ENCODE data around the gene COG1. TPM values are rescaled to one million over a fixed set of nuclear protein-coding genes. Genes with fewer than 3 reads are reported as not detected.
"Not testable (repeated sequence)": the region's sequence is repeated elsewhere in the genome, so short reads cannot be mapped to it uniquely, and the experiment has no call there.

The COG1 gene, protein sequence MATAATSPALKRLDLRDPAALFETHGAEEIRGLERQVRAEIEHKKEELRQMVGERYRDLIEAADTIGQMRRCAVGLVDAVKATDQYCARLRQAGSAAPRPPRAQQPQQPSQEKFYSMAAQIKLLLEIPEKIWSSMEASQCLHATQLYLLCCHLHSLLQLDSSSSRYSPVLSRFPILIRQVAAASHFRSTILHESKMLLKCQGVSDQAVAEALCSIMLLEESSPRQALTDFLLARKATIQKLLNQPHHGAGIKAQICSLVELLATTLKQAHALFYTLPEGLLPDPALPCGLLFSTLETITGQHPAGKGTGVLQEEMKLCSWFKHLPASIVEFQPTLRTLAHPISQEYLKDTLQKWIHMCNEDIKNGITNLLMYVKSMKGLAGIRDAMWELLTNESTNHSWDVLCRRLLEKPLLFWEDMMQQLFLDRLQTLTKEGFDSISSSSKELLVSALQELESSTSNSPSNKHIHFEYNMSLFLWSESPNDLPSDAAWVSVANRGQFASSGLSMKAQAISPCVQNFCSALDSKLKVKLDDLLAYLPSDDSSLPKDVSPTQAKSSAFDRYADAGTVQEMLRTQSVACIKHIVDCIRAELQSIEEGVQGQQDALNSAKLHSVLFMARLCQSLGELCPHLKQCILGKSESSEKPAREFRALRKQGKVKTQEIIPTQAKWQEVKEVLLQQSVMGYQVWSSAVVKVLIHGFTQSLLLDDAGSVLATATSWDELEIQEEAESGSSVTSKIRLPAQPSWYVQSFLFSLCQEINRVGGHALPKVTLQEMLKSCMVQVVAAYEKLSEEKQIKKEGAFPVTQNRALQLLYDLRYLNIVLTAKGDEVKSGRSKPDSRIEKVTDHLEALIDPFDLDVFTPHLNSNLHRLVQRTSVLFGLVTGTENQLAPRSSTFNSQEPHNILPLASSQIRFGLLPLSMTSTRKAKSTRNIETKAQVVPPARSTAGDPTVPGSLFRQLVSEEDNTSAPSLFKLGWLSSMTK
- total RNA-seq, result 35.9 TPM

DNA sequence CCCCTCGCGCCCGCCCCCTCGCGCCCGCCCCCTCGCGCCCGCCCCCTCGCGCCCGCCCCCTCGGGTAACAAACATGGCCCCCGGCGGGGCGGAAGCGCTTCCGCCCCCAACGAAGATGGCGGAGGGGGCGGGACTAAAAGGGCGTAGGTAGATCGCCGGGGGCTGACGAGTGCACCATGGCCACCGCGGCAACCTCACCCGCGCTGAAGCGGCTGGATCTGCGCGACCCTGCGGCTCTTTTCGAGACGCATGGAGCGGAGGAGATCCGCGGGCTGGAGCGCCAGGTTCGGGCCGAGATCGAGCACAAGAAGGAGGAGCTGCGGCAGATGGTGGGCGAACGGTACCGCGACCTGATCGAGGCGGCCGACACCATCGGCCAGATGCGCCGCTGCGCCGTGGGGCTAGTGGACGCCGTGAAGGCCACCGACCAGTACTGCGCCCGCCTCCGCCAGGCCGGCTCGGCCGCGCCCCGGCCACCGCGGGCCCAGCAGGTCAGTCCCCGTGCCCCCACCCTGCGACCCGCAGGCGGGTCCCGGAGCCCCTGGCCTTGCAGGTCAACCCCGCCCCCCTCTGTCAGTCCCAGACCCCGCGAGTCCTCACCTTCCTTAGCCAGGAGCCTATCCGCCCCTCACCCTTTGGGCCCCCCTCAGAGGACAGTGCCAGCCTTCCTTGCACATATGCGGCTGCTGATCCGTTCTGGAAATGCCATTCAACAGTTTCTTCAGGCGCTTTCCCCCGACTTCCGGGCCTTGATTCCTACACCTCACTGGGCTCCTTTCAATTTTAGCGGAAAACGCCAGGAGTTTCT lies at the start of gene COG1:
Gene COG1 (plus strand): TSS at position 162 of the 808 bp plus-strand sequence. CDS start 15 bp downstream, at position 177.
- intact Hi-C loops (cut with DNase I), result loop anchor here (1.0 to 10.0 kb wide), 6 partner anchors 39 to 1218 kb away; partner anchors contain the start of genes SLC39A11 and TTYH2
- H3K36me3 ChIP-seq, result peaks cover 14 to 19% of the 10 kb centered on the region in 2 donors
- H3K4me1 ChIP-seq, result peaks cover 4 to 6% of the 10 kb centered on the region in 2 donors
- DNase-seq (ENCODE audit: low spot score in 2 of 2), result peak; percentile 29 to 92
- TF ChIP-seq, protein P1, sequence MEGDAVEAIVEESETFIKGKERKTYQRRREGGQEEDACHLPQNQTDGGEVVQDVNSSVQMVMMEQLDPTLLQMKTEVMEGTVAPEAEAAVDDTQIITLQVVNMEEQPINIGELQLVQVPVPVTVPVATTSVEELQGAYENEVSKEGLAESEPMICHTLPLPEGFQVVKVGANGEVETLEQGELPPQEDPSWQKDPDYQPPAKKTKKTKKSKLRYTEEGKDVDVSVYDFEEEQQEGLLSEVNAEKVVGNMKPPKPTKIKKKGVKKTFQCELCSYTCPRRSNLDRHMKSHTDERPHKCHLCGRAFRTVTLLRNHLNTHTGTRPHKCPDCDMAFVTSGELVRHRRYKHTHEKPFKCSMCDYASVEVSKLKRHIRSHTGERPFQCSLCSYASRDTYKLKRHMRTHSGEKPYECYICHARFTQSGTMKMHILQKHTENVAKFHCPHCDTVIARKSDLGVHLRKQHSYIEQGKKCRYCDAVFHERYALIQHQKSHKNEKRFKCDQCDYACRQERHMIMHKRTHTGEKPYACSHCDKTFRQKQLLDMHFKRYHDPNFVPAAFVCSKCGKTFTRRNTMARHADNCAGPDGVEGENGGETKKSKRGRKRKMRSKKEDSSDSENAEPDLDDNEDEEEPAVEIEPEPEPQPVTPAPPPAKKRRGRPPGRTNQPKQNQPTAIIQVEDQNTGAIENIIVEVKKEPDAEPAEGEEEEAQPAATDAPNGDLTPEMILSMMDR (IDR thresholded peaks at IDR 0.05), result no peak
- H3K9me3 ChIP-seq, result no peaks in the 10 kb centered on the region
- H3K27me3 ChIP-seq, result no peaks in the 10 kb centered on the region
- peak within 1 kb of the TSS; percentile 91 to 93 for H3K4me3 ChIP-seq
- H3K27ac ChIP-seq, result peak within 1 kb of the TSS; percentile 91 to 92

DNA sequence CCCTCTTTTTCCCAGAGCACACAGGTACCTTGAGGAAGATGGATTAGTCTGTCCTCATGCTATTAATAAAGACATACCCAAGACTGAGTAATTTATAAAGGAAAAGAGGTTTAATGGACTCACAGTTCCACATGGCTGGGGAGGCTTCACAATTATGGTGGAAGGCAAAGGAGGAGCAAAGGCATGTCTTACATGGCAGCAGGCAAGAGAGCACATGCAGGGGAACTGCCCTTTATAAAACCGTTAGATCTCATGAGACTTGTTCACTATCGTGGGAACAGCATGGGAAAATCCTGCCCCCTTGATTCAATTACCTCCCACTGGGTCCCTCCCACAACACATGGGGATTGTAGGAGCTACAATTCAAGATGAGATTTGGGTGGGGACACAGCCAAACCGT lies 48.6 kb upstream of the COG1 start:
- DNase-seq (ENCODE audit: low spot score in 2 of 2); H3K4me3 ChIP-seq; H3K9me3 ChIP-seq; H3K36me3 ChIP-seq; H3K4me1 ChIP-seq; intact Hi-C loops (cut with DNase I); H3K27me3 ChIP-seq; H3K27ac ChIP-seq: not testable (repeated sequence)

DNA sequence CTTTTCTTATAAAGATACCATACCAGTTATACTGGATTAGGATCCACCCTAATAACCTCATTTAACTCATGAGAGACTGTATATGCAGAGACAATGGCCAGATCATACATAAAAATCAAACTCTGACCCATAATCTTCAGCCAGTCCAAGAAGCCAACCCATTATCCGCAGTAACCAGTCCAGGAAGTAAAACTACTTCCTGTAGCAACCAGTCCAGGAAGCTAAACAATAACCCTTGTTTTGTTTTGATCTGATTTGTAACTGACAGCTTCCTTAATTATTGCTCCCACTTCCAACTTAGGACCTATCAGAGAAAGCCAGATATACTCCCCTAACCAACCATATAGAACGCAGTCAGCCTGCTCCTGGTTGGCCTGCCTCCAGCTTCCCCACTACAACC lies 47.2 kb upstream of the COG1 start:
- intact Hi-C loops (cut with DNase I), result no loop called here
- Histone ChIP-seq H3K4me3 (no peak overlapping the region), H3K36me3 (no peaks in the 10 kb centered on the region), H3K9me3 (peaks cover 0 to 6% of the 10 kb centered on the region in 2 donors), H3K27me3 (no peaks in the 10 kb centered on the region), H3K27ac (no peak overlapping the region), H3K4me1 (no peaks in the 10 kb centered on the region)
- no peak for DNase-seq (ENCODE audit: low spot score in 2 of 2)
- TF ChIP-seq, protein P1 (IDR thresholded peaks at IDR 0.05), result no peak

DNA sequence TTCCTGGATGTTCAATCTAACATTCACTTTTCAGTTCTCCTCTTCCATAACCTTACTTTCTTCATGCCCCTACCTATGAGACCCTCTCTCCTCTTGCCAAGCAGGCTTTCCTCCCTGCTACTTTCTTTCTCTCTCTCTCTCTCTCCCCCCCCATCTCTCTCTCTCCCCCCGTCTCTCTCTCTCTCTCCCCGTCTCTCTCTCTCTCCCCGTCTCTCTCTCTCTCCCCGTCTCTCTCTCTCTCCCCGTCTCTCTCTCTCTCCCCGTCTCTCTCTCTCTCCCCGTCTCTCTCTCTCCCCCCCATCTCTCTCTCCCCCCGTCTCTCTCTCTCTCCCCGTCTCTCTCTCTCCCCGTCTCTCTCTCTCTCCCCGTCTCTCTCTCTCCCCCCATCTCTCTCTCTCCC lies 45.1 kb upstream of the COG1 start:
- H3K9me3 ChIP-seq; H3K4me3 ChIP-seq; H3K27me3 ChIP-seq; H3K4me1 ChIP-seq; H3K27ac ChIP-seq; intact Hi-C loops (cut with DNase I); DNase-seq (ENCODE audit: low spot score in 2 of 2); H3K36me3 ChIP-seq: not testable (repeated sequence)

DNA sequence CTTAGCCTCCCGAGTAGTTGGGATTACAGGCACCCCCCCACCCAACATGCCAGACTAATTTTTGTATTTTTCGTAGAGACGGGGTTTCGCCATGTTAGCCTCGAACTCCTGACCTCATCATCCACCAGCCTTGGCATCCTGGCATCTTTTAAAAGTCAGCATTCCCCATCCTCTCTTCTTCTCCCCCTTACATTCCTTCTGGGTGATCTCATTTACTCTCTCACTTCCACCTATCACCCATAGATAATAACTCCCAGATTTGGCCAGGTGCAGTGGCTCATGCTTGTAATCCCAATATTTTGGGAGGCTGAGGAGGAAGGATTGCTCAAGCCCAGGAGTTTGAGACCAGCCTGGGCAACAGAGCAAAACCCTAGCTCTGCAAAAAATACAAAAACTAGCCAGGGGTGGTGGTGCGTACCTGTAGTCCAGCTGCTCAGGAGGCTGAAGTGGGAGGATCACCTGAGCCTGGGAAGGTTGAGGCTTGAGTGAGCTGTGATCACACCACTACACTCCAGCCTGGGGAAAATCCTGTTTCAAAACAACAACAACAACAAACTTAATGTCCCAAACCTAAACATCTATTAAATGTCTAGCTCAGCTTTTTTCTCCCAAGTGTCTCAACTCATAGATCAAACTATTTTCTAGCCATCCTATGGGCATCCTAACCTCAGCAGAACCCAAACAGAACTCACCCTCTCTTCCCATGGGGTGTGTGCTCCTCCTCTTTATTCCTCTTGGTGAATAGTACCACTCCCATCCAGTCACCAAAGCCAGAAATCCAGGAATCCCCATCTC lies 44.1 kb upstream of the COG1 start:
- H3K36me3 ChIP-seq, result no peaks in the 10 kb centered on the region
- TF ChIP-seq, protein P1 (IDR thresholded peaks at IDR 0.05), result no peak
- no peaks in the 10 kb centered on the region for H3K4me1 ChIP-seq
- no peak overlapping the region for H3K4me3 ChIP-seq
- no peak overlapping the region for H3K27ac ChIP-seq
- peaks cover 0 to 6% of the 10 kb centered on the region in 2 donors for H3K9me3 ChIP-seq
- intact Hi-C loops (cut with DNase I), result no loop called here
- H3K27me3 ChIP-seq, result no peaks in the 10 kb centered on the region
- DNase-seq (ENCODE audit: low spot score in 2 of 2), result no peak

DNA sequence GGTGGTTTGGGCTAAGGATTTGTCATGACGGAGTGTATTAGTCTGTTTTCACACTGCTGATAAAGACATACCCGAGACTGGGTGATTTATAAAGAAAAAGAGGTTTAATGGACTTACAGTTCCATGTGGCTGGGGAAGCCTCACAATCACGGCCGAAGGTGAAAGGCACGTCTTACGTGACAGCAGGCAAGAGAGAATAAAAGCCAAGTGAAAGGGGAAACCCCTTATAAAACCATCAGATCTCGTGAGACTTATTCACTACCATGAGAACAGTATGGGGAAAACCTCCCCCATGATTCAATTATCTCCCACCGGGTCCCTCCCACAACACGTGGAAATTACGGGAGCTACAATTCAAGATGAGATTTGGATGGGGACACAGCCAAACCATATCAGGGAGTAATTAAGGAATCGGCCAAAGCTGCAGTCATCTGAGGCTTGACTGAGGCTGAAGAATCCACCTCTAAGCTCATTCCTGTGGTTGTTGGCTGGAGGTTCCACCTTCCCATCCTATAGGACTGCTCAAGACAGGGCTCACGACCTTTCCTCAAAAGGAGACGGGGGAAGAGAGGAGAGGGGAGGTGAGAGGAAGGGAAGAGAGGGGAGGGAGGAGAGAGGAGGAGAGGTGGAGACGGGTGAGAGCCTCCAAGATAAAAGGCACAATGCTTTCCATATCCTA lies 42.1 kb upstream of the COG1 start:
- H3K4me1 ChIP-seq; DNase-seq (ENCODE audit: low spot score in 2 of 2); H3K9me3 ChIP-seq; H3K36me3 ChIP-seq; H3K27ac ChIP-seq; H3K27me3 ChIP-seq; H3K4me3 ChIP-seq; intact Hi-C loops (cut with DNase I): not testable (repeated sequence)

Data from ascending aorta (tissue), 2 donors.